H9 (cell line): ENCODE measurements around the gene SH2D1B. TPM values are rescaled to one million over a fixed set of nuclear protein-coding genes. Genes with fewer than 3 reads are reported as not detected.

ENCODE experiments used
- DNase-seq: peaks from one replicate; pipeline ENCODE4 v3.0.0-alpha.2; 2017
- H2AFZ ChIP-seq: one replicate; pipeline ENCODE4 v1.6.1; 2013; ENCODE audit warnings: mild to moderate bottlenecking, low read length, control low read depth, moderate library complexity
- H2AK5ac ChIP-seq: 2 replicates; pipeline ENCODE4 v1.6.1; 2013; ENCODE audit warnings: low read length, control low read depth, mixed read lengths; ENCODE audit not compliant: insufficient read length
- H2BK120ac ChIP-seq: one replicate; pipeline ENCODE4 v1.6.1; 2013; ENCODE audit warnings: low read depth, mild to moderate bottlenecking, low read length, control low read depth, inconsistent platforms; ENCODE audit not compliant: poor library complexity, severe bottlenecking
- H2BK12ac ChIP-seq: 2 replicates; pipeline ENCODE4 v1.6.1; 2013; ENCODE audit warnings: low read length, control low read depth, mixed read lengths, low read depth; ENCODE audit not compliant: insufficient read length
- H2BK15ac ChIP-seq: 2 replicates; pipeline ENCODE4 v1.6.1; 2013; ENCODE audit warnings: low read depth, low read length, control low read depth
- H2BK20ac ChIP-seq: one replicate; pipeline ENCODE4 v1.6.1; 2013; ENCODE audit warnings: low read depth, mild to moderate bottlenecking, low read length, control low read depth, inconsistent platforms; ENCODE audit not compliant: poor library complexity, severe bottlenecking
- H2BK5ac ChIP-seq: 2 replicates; pipeline ENCODE4 v1.6.1; 2013; ENCODE audit warnings: low read length, control low read depth, mixed read lengths; ENCODE audit not compliant: insufficient read length
- H3K14ac ChIP-seq: 2 replicates; pipeline ENCODE4 v1.6.1; 2013; ENCODE audit warnings: low read length, control low read depth; ENCODE audit not compliant: insufficient read depth
- H3K18ac ChIP-seq: 2 replicates; pipeline ENCODE4 v1.6.1; 2013; ENCODE audit warnings: low read depth, mild to moderate bottlenecking, mixed read lengths, low read length, control low read depth; ENCODE audit not compliant: insufficient read length
- H3K23ac ChIP-seq: 2 replicates; pipeline ENCODE4 v1.6.1; 2013; ENCODE audit warnings: low read length, control low read depth, mixed read lengths, low read depth; ENCODE audit not compliant: insufficient read length
- H3K23me2 ChIP-seq: 2 replicates; pipeline ENCODE4 v1.6.1; 2013; ENCODE audit warnings: low read depth, mild to moderate bottlenecking, mixed read lengths, low read length, control low read depth; ENCODE audit not compliant: insufficient read length, poor library complexity, severe bottlenecking
- H3K27ac ChIP-seq: 2 replicates; pipeline ENCODE4 v1.5.1; 2013; ENCODE audit warnings: low read length, control low read depth, mixed read lengths, low read depth; ENCODE audit not compliant: insufficient read length
- H3K27me3 ChIP-seq: 2 replicates; pipeline ENCODE4 v1.6.1; 2013; ENCODE audit warnings: low read length, control low read depth, inconsistent platforms; ENCODE audit not compliant: insufficient read depth
- H3K4ac ChIP-seq: 2 replicates; pipeline ENCODE4 v1.6.1; 2013; ENCODE audit warnings: low read depth, mild to moderate bottlenecking, control low read depth, inconsistent platforms, low read length, moderate library complexity
- H3K4me1 ChIP-seq: 2 replicates; pipeline ENCODE4 v1.6.1; 2013; ENCODE audit warnings: low read length, control low read depth, inconsistent platforms; ENCODE audit not compliant: insufficient read depth
- H3K4me2 ChIP-seq: 2 replicates; pipeline ENCODE4 v1.6.1; 2013; ENCODE audit warnings: low read length, control low read depth, mixed read lengths; ENCODE audit not compliant: insufficient read length, insufficient read depth
- H3K56ac ChIP-seq: 2 replicates; pipeline ENCODE4 v1.6.1; 2013; ENCODE audit warnings: low read depth, mild to moderate bottlenecking, mixed read lengths, low read length, control low read depth; ENCODE audit not compliant: insufficient read length
- H3K79me1 ChIP-seq: 2 replicates; pipeline ENCODE4 v1.6.1; 2013; ENCODE audit warnings: low read depth, mild to moderate bottlenecking, moderate library complexity, low read length, control low read depth, inconsistent platforms; ENCODE audit not compliant: insufficient read depth, poor library complexity, severe bottlenecking
- H3K79me2 ChIP-seq: 2 replicates; pipeline ENCODE4 v1.6.1; 2013; ENCODE audit warnings: low read length, control low read depth, inconsistent platforms; ENCODE audit not compliant: insufficient read depth
- H3K9ac ChIP-seq: 2 replicates; pipeline ENCODE4 v1.6.1; 2013; ENCODE audit warnings: low read length, control low read depth, mixed read lengths; ENCODE audit not compliant: insufficient read length; ENCODE audit errors: extremely low read depth
- H3K9me3 ChIP-seq: one replicate; pipeline ENCODE4 v1.6.1; 2013; ENCODE audit warnings: low read depth, low read length, inconsistent platforms; ENCODE audit not compliant: control insufficient read depth
- H3T11ph ChIP-seq: one replicate; pipeline ENCODE4 v1.6.1; 2013; ENCODE audit warnings: mild to moderate bottlenecking, low read length, control low read depth, inconsistent platforms
- H4K20me1 ChIP-seq: one replicate; pipeline ENCODE4 v1.6.1; 2013; ENCODE audit not compliant: control insufficient read depth, insufficient read length, insufficient read depth
- H4K5ac ChIP-seq: 2 replicates; pipeline ENCODE4 v1.6.1; 2013; ENCODE audit warnings: low read depth, mild to moderate bottlenecking, mixed read lengths, low read length, control low read depth; ENCODE audit not compliant: insufficient read length
- H4K8ac ChIP-seq: replicated peaks from 2 replicates; pipeline ENCODE4 v1.6.1; 2013; ENCODE audit warnings: low read length, control low read depth, mixed read lengths, low read depth; ENCODE audit not compliant: insufficient read length
- H4K91ac ChIP-seq: 2 replicates; pipeline ENCODE4 v1.6.1; 2013; ENCODE audit warnings: low read depth, mild to moderate bottlenecking, moderate library complexity, mixed read lengths, low read length, control low read depth; ENCODE audit not compliant: insufficient read length
- H3K27ac Mint-ChIP-seq, 3 experiments: 2 replicates in 2 of 3; 3 replicates in 1 of 3; pipeline ENCODE4 v1.8.0; 2020 to 2021; ENCODE audit warnings: mixed read lengths in 3 of 3, mild to moderate bottlenecking in 1 of 3, moderate library complexity in 1 of 3
- H3K27me3 Mint-ChIP-seq: 2 replicates; pipeline ENCODE4 v1.8.0; 2021; ENCODE audit warnings: low read depth, mild to moderate bottlenecking, moderate library complexity, mixed read lengths
- H3K36me3 Mint-ChIP-seq, 3 experiments: 2 replicates in 2 of 3; 3 replicates in 1 of 3; pipeline ENCODE4 v1.8.0; 2020 to 2021; ENCODE audit warnings: low read depth in 3 of 3, mixed read lengths in 3 of 3; ENCODE audit not compliant: insufficient read depth in 1 of 3
- H3K4me1 Mint-ChIP-seq, 2 experiments: 2 replicates each; pipeline ENCODE4 v1.8.0; 2020; ENCODE audit warnings: mixed read lengths in 2 of 2
- H3K4me3 Mint-ChIP-seq, 2 experiments: 2 replicates in 1 of 2; 3 replicates in 1 of 2; pipeline ENCODE4 v1.8.0; 2020 to 2021; ENCODE audit warnings: mild to moderate bottlenecking in 2 of 2, mixed read lengths in 2 of 2, moderate library complexity in 1 of 2
- H3K9me3 Mint-ChIP-seq, 2 experiments: 2 replicates in 1 of 2; 3 replicates in 1 of 2; pipeline ENCODE4 v1.8.0; 2020; ENCODE audit warnings: mild to moderate bottlenecking in 2 of 2, mixed read lengths in 2 of 2, moderate library complexity in 1 of 2
- CTCF ChIP-seq: fragments of 200-600 bp; sonication (generic); conservative IDR thresholded peaks from 3 replicates; pipeline ENCODE4 v1.8.0; 2021; ENCODE audit warnings: antibody characterized with exemption, mild to moderate bottlenecking
- WGBS: extraction: QIAGEN DNeasy Blood & Tissue Kit; methylation state at CpG from one replicate; pipeline ENCODE4 v1.1.7; 2013; ENCODE audit warnings: missing lambda C conversion rate, low lambda C conversion rate, mixed read lengths; ENCODE audit not compliant: insufficient read length; ENCODE audit errors: extremely low coverage; 5-methylcytosine and 5-hydroxymethylcytosine counted together
- total RNA-seq: library from RNA; stranded (reverse); gene quantifications from 2 replicates; pipeline ENCODE4 v1.2.1, GENCODE V29; 2021

SH2D1B gene
- total RNA-seq, 1 experiment from 2014 or later: not detected

- Histone ChIP-seq H3K79me1 (no peaks in the 10 kb centered on the region), H3T11ph (no peak overlapping the region), H3K27me3 (no peaks in the 10 kb centered on the region), H3K4ac (no peak overlapping the region), H4K8ac (no peak overlapping the region), H4K5ac (no peak overlapping the region), H2BK5ac (no peak overlapping the region), H2BK15ac (no peak overlapping the region), H2BK120ac (no peak overlapping the region), H2AK5ac (no peak overlapping the region), H3K27ac (no peak overlapping the region), H2BK20ac (no peak overlapping the region), H3K79me2 (no peaks in the 10 kb centered on the region), H4K91ac (no peak overlapping the region), H3K9ac (no peak overlapping the region), H3K23ac (no peak overlapping the region), H2AFZ (no peak overlapping the region), H3K18ac (no peak overlapping the region), H3K23me2 (no peaks in the 10 kb centered on the region), H3K4me2 (no peak overlapping the region), H2BK12ac (no peak overlapping the region), H3K4me1 (peaks cover 4% of the 10 kb centered on the region; the same call in 1 of the 2 replicates), H3K56ac (no peak overlapping the region), H3K9me3 (no peaks in the 10 kb centered on the region), H3K14ac (no peak overlapping the region), H4K20me1 (no peaks in the 10 kb centered on the region)
- Mint-ChIP-seq H3K27ac (no peak overlapping the region), H3K27me3 (peaks cover 6% of the 10 kb centered on the region), H3K9me3 (no peaks in the 10 kb centered on the region; a peak in 1 of 5 replicates), H3K4me3 (no peak overlapping the region), H3K36me3 (no peaks in the 10 kb centered on the region), H3K4me1 (peaks cover 22 to 30% of the 10 kb centered on the region in 2 experiments)
- WGBS: no CpG with 5 or more reads among the region's 3 CpGs
- no peak for TF ChIP-seq CTCF
- DNase-seq: no peak
Observed at GRCh38 chr1:162397039-162397448, 14.9 kb downstream of the SH2D1B start.
